GM12872 (cell line): ENCODE measurements around the gene SNX12.

Source experiments
- CTCF ChIP-seq: IDR thresholded peaks from 3 replicates; pipeline ENCODE4 v1.5.1; 2011; ENCODE audit warnings: low read depth, mild to moderate bottlenecking, low read length, moderate library complexity; ENCODE audit not compliant: insufficient read depth

SNX12 gene

DNA sequence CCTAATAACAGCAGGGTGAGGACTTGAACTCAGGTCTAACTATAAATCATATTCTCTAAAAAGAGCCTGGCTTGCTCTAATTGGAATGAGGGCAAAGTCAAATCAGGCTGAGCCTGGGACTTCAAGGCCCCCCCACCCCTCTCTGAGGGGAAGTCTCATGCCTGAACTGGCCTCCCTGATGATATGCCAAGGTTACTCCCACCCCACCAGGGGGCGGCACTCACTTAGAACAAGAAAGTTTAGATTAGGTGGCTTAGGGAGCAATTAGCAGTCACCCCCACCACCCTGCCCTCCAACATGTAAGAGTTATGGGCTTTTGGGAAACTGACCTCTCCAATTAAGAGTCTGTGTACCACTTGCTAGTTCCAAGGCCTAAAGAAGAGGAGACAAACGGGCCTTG lies 30.2 kb upstream of the SNX12 start:
- peak; percentile 57; the same call in 2 of the 3 replicates for TF ChIP-seq CTCF

- no peak for TF ChIP-seq CTCF
Observed at GRCh38 chrX:71096760-71097032, 28.6 kb upstream of the SNX12 start.

DNA sequence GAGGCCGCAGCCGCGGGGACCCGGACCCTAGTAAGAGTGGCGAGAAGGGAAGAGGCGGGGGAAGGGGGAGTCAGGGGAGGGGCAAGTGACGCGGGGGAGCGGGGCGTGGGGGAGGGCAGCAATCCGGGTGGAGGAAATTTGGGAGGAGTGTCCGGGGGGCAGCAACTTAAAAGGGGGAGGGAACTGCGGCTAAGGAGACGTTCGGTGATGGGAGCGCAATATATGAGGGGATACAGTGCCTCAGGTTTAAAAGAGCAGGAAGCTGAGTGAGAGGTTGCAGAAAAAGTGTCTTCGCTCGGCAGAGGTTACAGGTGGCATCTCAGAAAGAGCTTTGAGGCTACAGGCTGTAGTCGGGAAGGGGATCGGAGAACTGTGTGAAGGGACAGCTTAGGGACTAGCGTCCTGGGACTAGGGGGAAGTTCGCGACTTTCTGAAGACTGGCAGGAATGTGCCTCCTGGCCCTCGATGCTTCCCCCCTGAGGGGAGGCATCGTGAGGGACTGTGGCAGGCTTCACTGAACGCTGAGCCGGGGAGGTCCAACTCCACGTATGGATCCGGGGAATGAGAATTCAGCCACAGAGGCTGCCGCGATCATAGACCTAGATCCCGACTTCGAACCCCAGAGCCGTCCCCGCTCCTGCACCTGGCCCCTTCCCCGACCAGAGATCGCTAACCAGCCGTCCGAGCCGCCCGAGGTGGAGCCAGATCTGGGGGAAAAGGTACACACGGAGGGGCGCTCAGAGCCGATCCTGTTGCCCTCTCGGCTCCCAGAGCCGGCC lies 28.0 kb upstream of the SNX12 start:
- TF ChIP-seq CTCF = no peak

DNA sequence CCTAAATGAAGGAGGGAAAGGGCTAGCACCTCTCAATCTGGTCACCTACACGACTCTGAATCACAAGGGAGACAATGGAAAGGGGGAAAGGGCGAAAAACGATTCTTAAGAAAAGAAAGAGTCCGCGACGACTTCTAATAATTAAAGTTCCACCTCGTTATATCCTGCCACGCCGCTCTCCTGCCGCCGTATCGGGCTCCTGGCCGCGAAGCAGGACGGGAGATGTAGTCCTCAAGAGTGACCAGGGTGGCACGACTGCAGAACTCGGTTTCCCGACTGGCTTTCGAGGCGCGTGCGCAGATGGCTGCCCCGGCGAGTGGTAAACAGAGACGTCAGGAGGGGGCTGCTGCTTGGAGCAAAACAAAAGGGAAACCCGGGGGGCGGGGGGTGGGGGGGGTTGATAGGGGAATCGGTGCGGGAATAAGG lies 27.4 kb upstream of the SNX12 start, which contains the start of gene FOXO4:
Gene FOXO4 (plus strand): TSS at position 297 of the 426 bp plus-strand sequence. CDS start 678 bp downstream, outside the sequence.
- TF ChIP-seq CTCF = no peak

DNA sequence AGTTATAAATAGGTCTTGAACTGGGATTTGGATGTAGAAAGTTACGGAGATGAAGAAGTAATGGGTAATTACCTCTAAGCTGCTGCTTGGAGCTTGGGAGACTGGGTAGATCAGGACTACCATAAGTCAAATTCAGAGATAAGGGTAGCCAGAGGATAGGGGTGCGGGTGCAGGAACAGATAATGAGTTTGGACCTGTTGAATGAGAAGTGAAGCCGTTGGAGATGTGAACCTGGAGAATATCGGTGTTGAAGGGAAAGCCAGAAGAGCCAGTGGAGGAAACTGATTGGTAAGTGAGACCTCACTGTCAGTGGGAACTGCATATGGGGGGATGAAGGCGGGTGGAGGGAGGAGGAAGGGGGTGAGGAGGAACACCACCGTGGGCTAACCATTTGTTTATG lies 26.9 kb upstream of the SNX12 start:
- no peak for TF ChIP-seq CTCF

- TF ChIP-seq CTCF = no peak
Observed at GRCh38 chrX:71091263-71091662, 23.1 kb upstream of the SNX12 start.

DNA sequence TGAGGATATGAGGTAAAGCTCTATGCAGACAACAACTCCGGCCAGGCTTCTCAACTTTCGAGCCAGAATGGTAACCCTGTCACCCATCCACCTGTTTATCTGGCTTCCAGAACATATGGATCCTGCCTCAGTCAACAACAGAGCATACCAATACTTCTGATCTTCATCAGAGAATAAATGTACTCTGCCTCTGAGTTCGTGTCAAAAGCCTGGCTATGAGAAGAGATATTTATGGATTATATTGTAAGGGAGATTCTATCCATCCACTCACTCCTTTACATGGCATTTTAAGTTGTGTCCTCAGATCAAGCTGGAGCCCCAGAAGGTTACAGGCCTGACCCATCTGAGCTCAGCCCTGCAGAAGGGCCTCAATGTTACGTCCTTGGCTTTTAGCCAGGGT lies 17.8 kb upstream of the SNX12 start:
- TF ChIP-seq CTCF = no peak
